PC-9 (cell line): ENCODE results near the gene LRIF1.

Experiments used
- EZH2 ChIP-seq: fragments of 200-600 bp; sonication (generic); IDR thresholded peaks from 2 replicates; pipeline ENCODE4 v1.8.0; 2017; ENCODE audit warnings: antibody characterized with exemption, low read depth
- TF ChIP-seq, protein P1 (sequence below): fragments of 200-600 bp; sonication (generic); conservative IDR thresholded peaks from 2 replicates; pipeline ENCODE4 v1.6.1; 2017; ENCODE audit warnings: mixed run types, antibody characterized with exemption, mild to moderate bottlenecking, moderate library complexity

- TF ChIP-seq, protein P1, sequence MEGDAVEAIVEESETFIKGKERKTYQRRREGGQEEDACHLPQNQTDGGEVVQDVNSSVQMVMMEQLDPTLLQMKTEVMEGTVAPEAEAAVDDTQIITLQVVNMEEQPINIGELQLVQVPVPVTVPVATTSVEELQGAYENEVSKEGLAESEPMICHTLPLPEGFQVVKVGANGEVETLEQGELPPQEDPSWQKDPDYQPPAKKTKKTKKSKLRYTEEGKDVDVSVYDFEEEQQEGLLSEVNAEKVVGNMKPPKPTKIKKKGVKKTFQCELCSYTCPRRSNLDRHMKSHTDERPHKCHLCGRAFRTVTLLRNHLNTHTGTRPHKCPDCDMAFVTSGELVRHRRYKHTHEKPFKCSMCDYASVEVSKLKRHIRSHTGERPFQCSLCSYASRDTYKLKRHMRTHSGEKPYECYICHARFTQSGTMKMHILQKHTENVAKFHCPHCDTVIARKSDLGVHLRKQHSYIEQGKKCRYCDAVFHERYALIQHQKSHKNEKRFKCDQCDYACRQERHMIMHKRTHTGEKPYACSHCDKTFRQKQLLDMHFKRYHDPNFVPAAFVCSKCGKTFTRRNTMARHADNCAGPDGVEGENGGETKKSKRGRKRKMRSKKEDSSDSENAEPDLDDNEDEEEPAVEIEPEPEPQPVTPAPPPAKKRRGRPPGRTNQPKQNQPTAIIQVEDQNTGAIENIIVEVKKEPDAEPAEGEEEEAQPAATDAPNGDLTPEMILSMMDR = no peak
- no peak for TF ChIP-seq EZH2
These were observed 36.1 kb downstream of the LRIF1 start for GRCh38 chr1:110927484-110928075.
